Adrenal gland (tissue), 5 donors: ENCODE results near the gene CFAP91.

ENCODE experiments used
- POLR2A ChIP-seq, 2 donors: fragments of 450-650 bp; IDR thresholded peaks; one replicate each; pipeline ENCODE4 v1.6.1; 2017; ENCODE audit warnings: antibody characterized with exemption in 2 of 2, mild to moderate bottlenecking in 2 of 2, moderate library complexity in 1 of 2
- TF ChIP-seq, protein P1 (sequence below), 6 experiments: fragments of 450-650 bp in 4 of 6; fragments of 200-600 bp in 2 of 6; sonication (generic) in 1 of 6; IDR thresholded peaks; 1 replicate in 5 of 6; 2 replicates in 1 of 6; pipeline versions ENCODE4 v1.5.1 to v1.8.0; 2016 to 2021; ENCODE audit warnings: antibody characterized with exemption in 6 of 6, mild to moderate bottlenecking in 2 of 6, moderate library complexity in 1 of 6
- donor health status: DM: no; HTN: no; CAD: no.

- TF ChIP-seq, protein P1, sequence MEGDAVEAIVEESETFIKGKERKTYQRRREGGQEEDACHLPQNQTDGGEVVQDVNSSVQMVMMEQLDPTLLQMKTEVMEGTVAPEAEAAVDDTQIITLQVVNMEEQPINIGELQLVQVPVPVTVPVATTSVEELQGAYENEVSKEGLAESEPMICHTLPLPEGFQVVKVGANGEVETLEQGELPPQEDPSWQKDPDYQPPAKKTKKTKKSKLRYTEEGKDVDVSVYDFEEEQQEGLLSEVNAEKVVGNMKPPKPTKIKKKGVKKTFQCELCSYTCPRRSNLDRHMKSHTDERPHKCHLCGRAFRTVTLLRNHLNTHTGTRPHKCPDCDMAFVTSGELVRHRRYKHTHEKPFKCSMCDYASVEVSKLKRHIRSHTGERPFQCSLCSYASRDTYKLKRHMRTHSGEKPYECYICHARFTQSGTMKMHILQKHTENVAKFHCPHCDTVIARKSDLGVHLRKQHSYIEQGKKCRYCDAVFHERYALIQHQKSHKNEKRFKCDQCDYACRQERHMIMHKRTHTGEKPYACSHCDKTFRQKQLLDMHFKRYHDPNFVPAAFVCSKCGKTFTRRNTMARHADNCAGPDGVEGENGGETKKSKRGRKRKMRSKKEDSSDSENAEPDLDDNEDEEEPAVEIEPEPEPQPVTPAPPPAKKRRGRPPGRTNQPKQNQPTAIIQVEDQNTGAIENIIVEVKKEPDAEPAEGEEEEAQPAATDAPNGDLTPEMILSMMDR (IDR thresholded peaks at IDR 0.05) = no peak
- TF ChIP-seq POLR2A (IDR thresholded peaks at IDR 0.05) = no peak
Measured at GRCh38 chr3:119672776-119673175, 30.0 kb upstream of the CFAP91 start.
